ENCODE results near the gene CAPN11.

- TF ChIP-seq CTCF (conservative IDR thresholded peaks at IDR 0.05; ENCODE audit: low read depth in 2 of 2) (no peak), POLR2AphosphoS5 (IDR thresholded peaks at IDR 0.05; ENCODE audit: low read depth) (no peak), REST (IDR thresholded peaks at IDR 0.05; ENCODE audit: unreplicated experiment) (no peak), JUNB (IDR thresholded peaks at IDR 0.05; ENCODE audit: unreplicated experiment) (no peak), CREB1 (CRISPR knock-in tag; IDR thresholded peaks at IDR 0.05; ENCODE audit: low read depth) (no peak), ZNF331 (CRISPR knock-in tag; IDR thresholded peaks at IDR 0.05; ENCODE audit: low read depth) (no peak), EZH2phosphoT487 (IDR thresholded peaks at IDR 0.05; ENCODE audit: unreplicated experiment) (no peak), EZH2 (IDR thresholded peaks at IDR 0.05; ENCODE audit: low read depth, unreplicated experiment) (no peak), NANOG (IDR thresholded peaks at IDR 0.05; ENCODE audit: borderline replicate concordance) (no peak)
These were observed 58.9 kb downstream of the CAPN11 start for GRCh38 chr6:44217332-44218143.

Data from GM23338 (cell line).